ENCODE results near the gene OTOL1.

Gene OTOL1

DNA sequence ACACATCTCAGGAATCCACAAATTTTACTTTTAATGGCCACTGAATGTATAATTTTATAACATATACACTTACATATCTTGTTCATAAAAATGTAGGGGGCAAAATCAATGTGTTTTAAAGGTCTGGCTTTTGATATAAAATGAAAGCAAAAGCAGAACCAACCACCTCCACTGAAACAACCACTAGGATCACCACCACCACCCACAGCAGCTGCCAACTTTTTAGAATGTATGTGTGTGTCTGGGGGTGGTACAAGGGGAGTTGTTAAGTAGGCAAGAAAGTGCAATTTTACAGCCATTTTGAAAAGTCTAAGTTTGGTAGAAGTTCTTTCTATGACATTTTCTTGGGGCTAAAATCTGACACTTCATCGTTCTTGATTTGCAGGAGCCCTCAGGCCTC is 44.0 kb downstream of the OTOL1 start:
- DNase-seq (ENCODE audit: low read depth in 1 of 2, low spot score in 1 of 2), result no peak

DNA sequence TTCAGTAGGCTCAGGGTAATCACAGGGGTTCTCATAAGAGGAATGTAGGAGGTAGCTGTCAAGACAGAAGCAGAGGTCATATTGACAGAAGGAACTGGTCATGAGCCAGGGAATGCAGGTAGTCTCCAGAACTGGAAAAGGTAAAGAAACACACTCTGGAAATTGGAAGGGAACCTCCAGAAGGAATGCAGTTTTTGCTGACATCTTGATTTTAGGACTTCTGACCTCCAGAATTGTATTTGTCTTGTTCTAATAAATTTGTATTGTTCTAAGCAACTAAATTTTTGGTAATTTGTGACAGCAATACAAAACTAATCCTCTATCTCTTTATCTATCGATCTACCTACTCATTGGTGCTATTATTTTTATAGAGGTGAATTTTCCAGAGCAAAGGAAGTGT is 49.2 kb downstream of the OTOL1 start:
- DNase-seq (ENCODE audit: low read depth in 1 of 2, low spot score in 1 of 2), result no peak

DNA sequence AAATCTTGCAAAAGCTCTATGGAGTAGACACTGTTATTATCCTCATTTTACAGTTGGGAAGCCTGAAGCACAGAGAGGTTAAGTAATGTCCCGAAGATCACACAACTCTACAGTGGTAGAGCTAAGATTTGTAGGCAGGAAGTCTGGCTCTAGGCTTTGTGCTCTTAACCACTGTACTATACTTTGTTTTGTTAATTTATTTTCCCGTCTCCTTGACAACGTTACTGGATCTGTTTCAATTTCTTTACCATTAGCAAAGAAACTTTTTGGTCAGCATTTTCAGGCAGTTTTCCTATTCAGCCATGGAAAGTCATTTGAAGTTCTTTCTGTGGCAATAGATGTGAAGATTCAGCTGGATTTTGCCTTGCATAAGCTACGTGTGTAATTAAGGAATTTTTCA is 51.7 kb downstream of the OTOL1 start:
- no peak for DNase-seq (ENCODE audit: low read depth in 1 of 2, low spot score in 1 of 2)

DNA sequence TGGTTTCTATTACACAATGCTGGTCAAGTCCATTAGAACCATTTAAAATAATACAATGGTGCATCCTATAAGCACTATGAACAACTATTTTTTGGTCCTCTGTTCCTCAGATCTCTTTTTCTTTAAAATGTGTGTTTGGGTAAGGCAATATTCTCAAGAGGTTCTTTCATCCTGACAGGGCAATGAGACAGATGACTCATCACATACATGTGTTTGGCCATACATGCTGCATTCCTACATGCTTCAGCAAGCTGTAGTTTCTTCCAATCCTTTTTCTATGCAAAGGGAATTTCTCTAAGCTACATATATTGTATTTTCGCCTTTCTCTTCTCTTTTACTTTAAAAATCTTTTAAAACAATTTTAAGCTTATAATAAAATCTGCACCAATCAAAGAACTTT is 52.7 kb downstream of the OTOL1 start:
- no peak for DNase-seq (ENCODE audit: low read depth in 1 of 2, low spot score in 1 of 2)

DNA sequence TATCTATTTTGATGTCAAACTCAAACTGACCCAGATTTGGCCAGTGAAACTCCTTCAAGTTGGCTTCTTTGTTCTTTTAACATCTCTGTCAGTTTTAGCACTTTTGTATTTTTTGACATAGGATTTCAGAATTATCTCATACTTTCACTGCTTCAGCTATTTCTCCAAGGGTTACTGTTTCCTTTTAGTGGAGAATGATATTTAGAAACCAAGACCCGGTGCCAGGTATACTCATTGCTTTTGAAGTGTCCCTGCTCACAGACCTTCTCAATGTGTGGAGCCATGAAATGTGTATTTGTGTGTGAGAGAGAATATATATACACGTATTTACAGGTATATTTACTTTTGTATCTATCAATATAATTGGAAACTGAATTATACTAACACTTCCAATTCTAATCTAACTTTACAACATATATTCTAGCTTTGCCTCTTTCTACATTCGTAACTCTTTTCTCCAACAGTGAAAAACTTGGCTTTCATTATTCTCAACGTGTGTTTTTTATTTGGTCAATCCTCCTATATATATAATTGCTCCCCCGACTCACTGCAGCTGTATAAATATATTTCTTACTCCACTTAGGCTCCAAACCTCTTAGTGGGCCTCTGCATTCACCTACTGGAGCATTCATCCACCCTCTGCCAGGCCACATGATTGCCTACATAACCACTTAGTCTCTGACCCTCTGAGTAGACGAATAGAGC is 54.0 kb downstream of the OTOL1 start:
- DNase-seq (ENCODE audit: low read depth in 1 of 2, low spot score in 1 of 2), result no peak

DNA sequence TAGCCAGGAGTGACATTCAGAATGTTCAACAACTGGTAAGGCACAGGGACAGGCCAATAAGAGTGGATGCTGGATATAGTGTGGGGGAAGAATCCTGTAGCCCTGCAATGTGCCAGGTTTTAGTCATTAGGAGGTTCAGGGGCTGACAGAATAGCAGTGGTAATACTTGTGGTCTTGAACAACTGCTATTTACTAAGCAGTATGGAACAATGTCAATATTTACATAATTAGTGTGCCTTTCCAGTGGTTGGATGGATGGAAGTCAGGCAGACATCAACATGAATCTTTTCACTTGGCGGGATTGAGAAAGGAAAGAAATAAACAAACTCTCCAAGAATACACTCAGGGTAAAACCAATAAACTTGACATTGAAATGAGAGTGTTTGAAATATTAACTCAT is 55.1 kb downstream of the OTOL1 start:
- no peak for DNase-seq (ENCODE audit: low read depth in 1 of 2, low spot score in 1 of 2)

DNA sequence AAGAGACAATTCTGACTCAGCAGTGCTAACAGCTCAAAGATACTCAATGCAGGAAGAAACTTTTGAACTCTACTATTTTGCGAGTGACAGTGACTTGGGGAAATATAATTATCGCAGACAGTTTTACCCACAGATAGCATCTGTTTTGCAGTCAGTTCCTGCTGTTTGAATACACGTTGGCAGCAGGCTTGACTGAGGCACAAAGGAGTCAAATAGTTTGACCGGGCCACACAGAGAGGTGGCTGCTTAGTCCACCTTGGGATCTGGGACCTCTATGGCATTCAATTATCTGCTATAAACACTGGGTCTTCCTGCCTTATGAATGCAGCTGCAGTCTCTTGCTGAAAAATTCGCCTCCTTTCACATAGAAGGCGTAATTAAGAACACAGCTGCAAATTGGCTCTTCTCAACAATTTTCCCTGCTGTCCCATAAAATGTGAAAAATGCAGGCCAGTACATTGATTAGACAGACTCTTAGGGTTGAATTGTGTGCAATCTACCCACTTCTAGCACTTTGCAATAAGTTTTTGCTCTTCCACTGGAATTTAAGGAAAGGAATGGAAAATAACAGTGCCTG is 56.5 kb downstream of the OTOL1 start:
- no peak for DNase-seq (ENCODE audit: low read depth in 1 of 2, low spot score in 1 of 2)

All from stimulated activated CD4-positive, alpha-beta T cell treated with anti-CD3 and anti-CD28 coated beads, Interleukin-15, amount 100 ng/mL, for 1 hour (primary cell).